Measurements from ENCODE around the gene ZSCAN9.

GRCh38 chr6:28239636-28240035 is 14.6 kb downstream of the ZSCAN9 start:
- no peak for TF ChIP-seq GATA2 (IDR thresholded peaks at IDR 0.05; ENCODE audit: low read depth, low read length)
- no peak for TF ChIP-seq GATA3 (IDR thresholded peaks at IDR 0.05; ENCODE audit: low read depth, low read length)
